Measurements from ENCODE around the gene PAM16.

PAM16 gene

DNA sequence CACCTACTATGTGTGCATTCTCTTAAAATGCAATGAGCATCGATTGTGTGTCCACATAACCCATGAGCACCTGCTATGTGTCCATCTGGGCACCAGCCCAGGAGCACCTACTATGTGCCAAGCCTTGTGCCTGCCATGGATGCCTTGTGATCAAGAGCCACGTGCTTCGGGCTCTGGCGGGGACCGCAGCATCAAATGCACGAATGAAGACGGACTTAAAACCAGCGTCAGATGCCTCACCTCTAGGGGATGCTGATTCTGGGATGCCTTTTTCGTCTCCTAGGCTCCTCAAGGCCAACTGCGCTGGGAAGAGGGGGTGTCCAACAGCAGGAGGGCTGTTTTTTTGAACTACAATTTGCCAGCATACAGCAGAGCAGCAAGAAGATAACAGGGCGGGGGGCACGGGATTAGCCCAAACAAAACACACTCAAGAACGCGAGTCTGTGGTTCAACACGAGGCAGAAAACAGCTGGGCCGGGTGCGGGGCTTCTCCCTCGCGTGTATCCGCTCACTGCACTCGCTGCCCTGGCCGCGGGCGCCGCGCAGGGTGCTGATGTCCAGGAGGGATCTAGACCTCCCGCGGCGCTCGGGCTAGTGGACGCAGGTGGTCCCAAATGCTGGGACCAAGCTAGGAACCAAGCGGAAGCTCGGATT is 36.5 kb downstream of the PAM16 start:
- TF ChIP-seq, protein P1, sequence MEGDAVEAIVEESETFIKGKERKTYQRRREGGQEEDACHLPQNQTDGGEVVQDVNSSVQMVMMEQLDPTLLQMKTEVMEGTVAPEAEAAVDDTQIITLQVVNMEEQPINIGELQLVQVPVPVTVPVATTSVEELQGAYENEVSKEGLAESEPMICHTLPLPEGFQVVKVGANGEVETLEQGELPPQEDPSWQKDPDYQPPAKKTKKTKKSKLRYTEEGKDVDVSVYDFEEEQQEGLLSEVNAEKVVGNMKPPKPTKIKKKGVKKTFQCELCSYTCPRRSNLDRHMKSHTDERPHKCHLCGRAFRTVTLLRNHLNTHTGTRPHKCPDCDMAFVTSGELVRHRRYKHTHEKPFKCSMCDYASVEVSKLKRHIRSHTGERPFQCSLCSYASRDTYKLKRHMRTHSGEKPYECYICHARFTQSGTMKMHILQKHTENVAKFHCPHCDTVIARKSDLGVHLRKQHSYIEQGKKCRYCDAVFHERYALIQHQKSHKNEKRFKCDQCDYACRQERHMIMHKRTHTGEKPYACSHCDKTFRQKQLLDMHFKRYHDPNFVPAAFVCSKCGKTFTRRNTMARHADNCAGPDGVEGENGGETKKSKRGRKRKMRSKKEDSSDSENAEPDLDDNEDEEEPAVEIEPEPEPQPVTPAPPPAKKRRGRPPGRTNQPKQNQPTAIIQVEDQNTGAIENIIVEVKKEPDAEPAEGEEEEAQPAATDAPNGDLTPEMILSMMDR (IDR thresholded peaks at IDR 0.05; ENCODE audit: low read depth, low read length, missing control alignments): peak; percentile 8
- peak overlapping the region; percentile 53 for H3K4me3 ChIP-seq (replicated peaks; ENCODE audit: low read depth, low read length)
- DNase-seq (ENCODE audit: extremely low read depth, low read depth): no peak

DNA sequence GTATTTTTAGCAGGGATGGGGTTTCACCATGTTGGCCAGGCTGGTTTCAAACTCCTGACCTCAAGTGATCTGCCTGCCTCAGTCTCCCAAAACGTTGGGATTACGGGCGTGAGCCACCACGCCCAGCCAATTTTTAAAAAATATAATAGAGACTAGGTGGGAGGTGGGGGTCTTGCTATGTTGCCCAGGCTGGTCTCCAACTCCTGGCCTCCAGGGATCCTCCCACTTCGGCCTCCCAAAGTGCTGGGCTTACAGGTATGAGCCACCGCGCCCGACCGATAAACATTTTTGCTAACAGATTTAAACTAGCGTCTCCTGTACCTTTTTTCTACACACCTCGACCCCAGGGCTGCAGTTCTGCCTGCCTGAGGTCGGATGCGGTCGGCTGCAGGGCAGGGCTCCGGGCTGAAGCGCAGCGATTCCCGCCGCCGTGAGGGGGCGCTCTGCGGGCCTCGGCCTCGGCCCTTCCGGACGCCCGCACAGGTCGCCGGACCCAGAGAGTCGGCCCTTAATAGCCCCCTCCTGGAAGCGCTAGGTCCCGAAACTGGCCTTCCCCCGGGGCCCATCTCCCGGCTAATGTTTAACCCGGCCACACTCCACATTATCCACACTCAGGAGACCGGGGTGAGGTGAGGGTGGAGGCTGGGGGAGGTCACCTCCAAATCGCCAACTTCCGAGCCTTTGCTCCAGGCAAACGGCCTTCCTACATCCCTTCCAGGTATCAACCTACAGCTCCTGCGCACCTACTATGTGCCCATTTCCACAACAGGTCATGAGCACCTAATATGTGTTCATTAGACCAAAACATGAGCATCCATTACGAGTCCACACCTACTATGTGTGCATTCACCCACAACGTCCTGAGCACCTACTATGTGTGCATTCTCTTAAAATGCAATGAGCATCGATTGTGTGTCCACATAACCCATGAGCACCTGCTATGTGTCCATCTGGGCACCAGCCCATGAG is 37.3 kb downstream of the PAM16 start:
- TF ChIP-seq, protein P1 (IDR thresholded peaks at IDR 0.05; ENCODE audit: low read depth, low read length, missing control alignments): peak; percentile 73
- DNase-seq (ENCODE audit: extremely low read depth, low read depth): no peak
- H3K4me3 ChIP-seq (replicated peaks; ENCODE audit: low read depth, low read length): no peak overlapping the region

DNA sequence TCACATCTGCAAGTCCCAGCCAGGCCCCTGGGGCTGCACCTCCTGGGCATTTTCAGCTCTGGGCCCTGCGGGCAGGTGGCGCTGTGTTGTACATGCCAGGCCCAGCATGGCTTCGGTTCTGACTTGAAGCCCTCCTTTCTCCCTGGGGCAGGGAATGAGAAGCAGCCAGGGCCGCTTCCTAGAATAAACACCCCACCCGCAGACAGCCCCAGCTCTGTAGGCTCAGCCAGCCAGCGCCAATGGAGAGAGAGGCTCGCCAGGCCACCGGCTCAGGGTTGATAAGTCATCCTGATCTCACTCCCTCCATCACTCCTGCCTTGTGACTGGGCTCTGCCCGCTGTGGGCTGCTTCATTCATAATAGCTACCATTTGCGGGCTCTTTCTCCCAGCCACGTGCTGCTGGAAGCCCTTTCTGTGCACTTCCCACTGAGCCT is 41.3 kb downstream of the PAM16 start:
- no peak for DNase-seq (ENCODE audit: extremely low read depth, low read depth)
- H3K4me3 ChIP-seq (replicated peaks; ENCODE audit: low read depth, low read length): no peak overlapping the region
- TF ChIP-seq, protein P1 (IDR thresholded peaks at IDR 0.05; ENCODE audit: low read depth, low read length, missing control alignments): peak; percentile 74

DNA sequence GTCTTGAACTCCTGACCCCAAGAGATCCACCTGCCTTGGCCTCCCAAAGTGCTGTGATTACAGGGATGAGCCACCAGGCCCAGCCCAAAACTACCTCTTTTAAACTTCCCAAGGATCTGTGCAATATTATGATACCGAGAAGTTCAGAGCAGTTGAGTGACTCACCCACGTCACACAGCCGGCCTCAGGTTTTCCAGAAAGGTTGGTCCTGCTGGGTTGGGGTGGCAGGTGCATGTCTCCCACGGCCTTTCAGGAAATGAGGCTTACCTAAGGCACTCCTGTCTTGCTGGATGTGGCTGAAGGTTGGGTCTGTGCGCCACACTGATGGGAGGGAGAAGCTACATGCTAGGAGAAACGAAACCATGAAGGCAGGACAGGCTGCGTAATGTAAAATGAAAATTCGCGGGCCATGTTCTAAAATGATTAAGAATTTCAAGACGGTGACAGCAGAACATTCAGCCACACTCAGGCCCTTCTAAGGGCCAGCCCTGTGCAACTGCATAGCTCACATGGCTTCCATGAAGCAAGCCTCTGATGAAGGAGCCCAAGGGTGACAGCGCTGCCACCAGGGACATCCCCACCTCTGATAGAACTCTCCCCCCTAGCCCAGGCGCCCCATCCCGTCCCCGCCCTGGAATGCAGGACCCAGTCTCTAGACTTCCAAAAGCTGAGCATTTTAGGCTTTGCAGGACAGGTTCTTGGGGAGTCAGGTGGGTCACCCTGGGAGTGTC is 41.9 kb downstream of the PAM16 start:
- H3K4me3 ChIP-seq (replicated peaks; ENCODE audit: low read depth, low read length): no peak overlapping the region
- no peak for DNase-seq (ENCODE audit: extremely low read depth, low read depth)
- TF ChIP-seq, protein P1 (IDR thresholded peaks at IDR 0.05; ENCODE audit: low read depth, low read length, missing control alignments): no peak

DNA sequence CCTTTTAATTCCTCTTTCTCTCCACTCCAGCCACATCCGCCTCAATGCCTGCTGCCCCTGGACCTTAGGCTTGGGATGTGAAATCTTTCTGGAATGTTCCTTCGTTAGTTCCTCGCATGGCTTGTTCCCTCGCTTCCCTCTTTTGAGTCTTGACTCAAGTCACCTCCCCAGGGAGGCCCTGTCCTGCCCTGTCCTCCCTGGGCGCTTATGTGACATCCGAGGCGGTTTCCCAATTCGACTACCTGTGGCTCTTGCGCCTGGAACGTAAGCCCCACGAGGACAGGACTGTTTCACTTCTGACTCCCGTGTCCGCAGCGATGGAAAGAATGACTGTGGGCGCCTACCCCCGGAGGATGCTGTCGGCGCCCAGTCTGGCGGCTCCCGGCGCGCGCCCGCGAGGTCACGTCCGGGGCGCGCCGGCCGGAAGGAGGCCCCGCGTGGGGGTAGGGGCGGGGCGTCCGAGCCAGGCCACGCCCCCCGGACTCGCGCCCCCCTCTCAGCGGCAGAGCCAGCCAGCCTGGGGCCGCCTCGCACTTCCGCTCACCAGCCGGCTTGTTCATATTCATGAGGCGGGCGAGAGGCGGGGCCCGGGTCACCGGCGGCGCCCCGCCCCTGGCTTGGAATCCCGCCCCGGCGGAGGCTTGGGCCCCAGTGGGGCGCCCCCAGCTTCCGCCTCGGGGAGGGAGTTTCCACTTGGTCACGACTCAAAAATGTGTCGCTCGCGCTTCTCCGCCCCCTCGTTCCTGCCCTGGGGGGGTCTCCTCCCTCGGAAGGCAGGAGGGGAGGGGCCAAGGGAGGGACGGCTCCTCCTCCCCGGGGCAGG is 43.7 kb downstream of the PAM16 start:
- DNase-seq (ENCODE audit: extremely low read depth, low read depth): peak; percentile 82
- TF ChIP-seq, protein P1 (IDR thresholded peaks at IDR 0.05; ENCODE audit: low read depth, low read length, missing control alignments): no peak
- H3K4me3 ChIP-seq (replicated peaks; ENCODE audit: low read depth, low read length): peak overlapping the region; percentile 41
